Activated naive CD4-positive, alpha-beta T cell treated with anti-CD3 and anti-CD28 coated beads for 36 hours (primary cell): ENCODE measurements around the gene C2orf49. TPM values are rescaled to one million over a fixed set of nuclear protein-coding genes. Genes with fewer than 3 reads are reported as not detected.

ENCODE experiments used
- CTCF ChIA-PET: fragments of 350-600 bp; sonication (Branson Sonifier 250); formaldehyde crosslinking; loops from one replicate; lab custom pipeline; 2021; ENCODE audit warnings: antibody characterized with exemption; lab: Charles Lee
- DNase-seq: peaks from one replicate; pipeline ENCODE4 v3.0.0-alpha.2; 2020
- H3K27ac Mint-ChIP-seq: one replicate; pipeline ENCODE4 v1.8.0; 2021; ENCODE audit warnings: mild to moderate bottlenecking, mixed read lengths
- H3K27me3 Mint-ChIP-seq: one replicate; pipeline ENCODE4 v1.8.0; 2021; ENCODE audit warnings: low read depth, mixed read lengths
- H3K36me3 Mint-ChIP-seq: one replicate; pipeline ENCODE4 v1.8.0; 2021; ENCODE audit warnings: low read depth, mixed read lengths
- H3K4me1 Mint-ChIP-seq: one replicate; pipeline ENCODE4 v1.8.0; 2021; ENCODE audit warnings: low read depth, mixed read lengths
- H3K4me3 Mint-ChIP-seq: one replicate; pipeline ENCODE4 v1.8.0; 2021; ENCODE audit warnings: mild to moderate bottlenecking, moderate library complexity, mixed read lengths
- H3K9me3 Mint-ChIP-seq: one replicate; pipeline ENCODE4 v1.8.0; 2021; ENCODE audit warnings: mixed read lengths
- intact Hi-C: fragments of 100-400 bp; cut with micrococcal nuclease; formaldehyde crosslinking; loops from one replicate; pipeline ENCODE4 v1.15.1; 2023
- total RNA-seq, 2 experiments: library from RNA; stranded (reverse); gene quantifications; one replicate each; pipeline ENCODE4 v1.2.3, GENCODE V29; 2021

Gene C2orf49
- total RNA-seq, 2 experiments from 2014 or later: 15.6 to 16.4 TPM

DNA sequence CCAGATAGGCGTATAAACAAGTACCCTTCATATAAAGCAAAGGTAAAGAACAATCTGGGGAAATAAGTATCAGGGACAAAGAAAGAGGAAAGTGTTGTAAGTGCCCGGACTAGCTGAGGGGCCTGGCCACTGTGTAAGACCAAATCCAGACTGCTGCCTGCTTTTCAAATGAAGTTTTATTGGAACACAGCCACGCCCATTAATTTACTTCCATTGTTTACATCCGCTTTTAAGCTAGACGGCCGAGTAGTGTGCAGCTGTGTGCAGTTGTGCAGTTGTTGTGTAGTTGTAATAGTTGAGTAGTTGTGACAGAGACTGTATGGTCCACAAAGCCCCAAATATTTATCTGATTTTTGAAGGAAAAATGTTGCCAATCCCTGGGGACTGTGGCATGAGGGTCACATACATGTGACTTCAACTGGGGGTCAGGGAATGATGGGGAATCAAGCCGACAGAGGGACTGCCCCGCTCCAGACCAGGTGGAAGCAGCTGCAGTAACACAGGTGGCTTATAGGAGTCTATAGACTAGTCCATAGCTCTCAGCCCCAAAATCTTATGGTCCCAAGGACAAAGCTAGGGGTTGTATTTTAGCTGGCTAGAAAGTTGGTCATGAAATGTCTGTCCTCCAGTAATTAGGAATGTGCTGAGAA is 31.5 kb downstream of the C2orf49 start:
- H3K9me3 Mint-ChIP-seq: no peaks in the 10 kb centered on the region
- CTCF ChIA-PET: interaction anchor here (0.6 to 3.7 kb wide), 13 partner anchors 9 to 177 kb away, joined by 3 to 46 read pairs (median 4); no protein-coding TSS in a partner anchor
- H3K27me3 Mint-ChIP-seq: peaks cover 2% of the 10 kb centered on the region
- no peak overlapping the region for H3K27ac Mint-ChIP-seq
- H3K4me3 Mint-ChIP-seq: no peak overlapping the region
- DNase-seq: no peak
- H3K36me3 Mint-ChIP-seq: no peaks in the 10 kb centered on the region
- intact Hi-C loops: loop anchor here (1.0 kb wide), 1 partner anchor 152 kb away; no protein-coding TSS in a partner anchor
- H3K4me1 Mint-ChIP-seq: peaks cover 7% of the 10 kb centered on the region

DNA sequence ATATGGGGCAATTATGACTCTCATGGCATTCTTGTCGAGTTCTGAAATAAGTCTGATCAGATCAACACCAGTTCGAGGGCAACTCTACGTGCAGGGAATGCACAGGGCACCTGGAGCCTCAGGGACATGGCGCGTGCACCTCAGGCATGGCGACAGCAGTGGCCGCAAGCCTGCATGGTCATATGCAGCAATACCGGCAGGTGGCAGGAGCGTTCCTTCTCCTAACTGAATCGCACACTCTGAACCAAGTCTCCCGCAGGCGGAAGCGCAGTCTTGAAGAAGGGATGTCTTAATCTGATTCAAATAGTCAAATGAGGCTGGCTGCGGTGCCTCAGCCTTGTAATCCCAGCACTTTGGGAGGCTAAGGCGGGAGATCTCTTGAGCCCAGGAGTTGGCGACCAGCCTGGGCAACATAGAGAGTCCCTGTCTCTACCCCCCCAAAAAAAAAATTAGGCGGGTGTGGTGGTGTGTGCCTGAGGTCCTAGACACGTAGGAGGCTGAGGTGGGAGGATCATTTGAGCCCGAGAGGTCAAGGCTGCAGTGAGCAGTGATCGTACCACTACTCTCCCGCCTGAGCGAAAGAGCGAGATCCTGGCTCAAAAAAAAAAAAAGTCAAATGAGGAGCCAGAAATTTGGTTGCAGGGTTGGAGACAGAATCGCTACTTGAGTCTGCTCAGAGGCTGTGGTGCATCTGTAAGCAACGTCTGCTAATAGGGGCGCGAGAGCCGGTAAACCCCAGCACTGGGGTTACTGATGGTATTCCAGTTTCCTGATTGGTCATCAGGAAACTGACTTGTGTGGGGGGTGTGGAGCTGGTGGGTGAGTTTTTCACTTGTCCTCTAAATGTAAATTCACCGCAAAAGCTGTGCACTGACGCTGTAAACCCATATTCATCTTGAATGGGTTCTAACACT is 32.7 kb downstream of the C2orf49 start:
- H3K4me3 Mint-ChIP-seq: peak overlapping the region; percentile 10

DNA sequence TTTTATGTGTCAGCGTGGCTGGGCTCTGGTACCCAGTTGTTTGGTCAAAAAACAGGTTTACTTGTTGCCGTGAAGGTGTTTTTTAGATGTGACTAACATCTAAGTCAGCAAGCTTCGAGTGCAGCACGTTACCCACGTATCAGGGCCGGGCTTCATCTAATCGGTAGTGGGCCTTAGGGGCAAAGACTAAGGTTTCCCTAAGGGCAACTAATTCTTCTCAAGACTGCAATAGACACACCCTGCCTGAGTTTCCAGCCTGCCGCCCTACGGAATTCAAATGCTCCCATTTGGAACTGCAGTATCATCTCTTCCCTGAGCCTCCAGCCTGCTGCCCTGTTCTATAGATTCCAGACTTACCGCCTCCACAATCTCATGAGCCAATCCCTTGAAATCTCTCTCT is 33.8 kb downstream of the C2orf49 start:
- no peak overlapping the region for H3K4me3 Mint-ChIP-seq

More for the DNA sequence above, 32.7 kb downstream of the C2orf49 start:
- Mint-ChIP-seq H3K27me3 (peaks cover 2% of the 10 kb centered on the region), H3K4me1 (peaks cover 10% of the 10 kb centered on the region), H3K9me3 (no peaks in the 10 kb centered on the region), H3K36me3 (no peaks in the 10 kb centered on the region), H3K27ac (no peak overlapping the region)
- DNase-seq: peak; percentile 96
- intact Hi-C loops: loop anchor here (1.0 to 5.0 kb wide), 5 partner anchors 29 to 727 kb away; partner anchors contain the start of gene FHL2
- CTCF ChIA-PET: interaction anchor here (0.6 to 3.7 kb wide), 16 partner anchors 10 to 373 kb away, joined by 3 to 46 read pairs (median 4); no protein-coding TSS in a partner anchor

DNA sequence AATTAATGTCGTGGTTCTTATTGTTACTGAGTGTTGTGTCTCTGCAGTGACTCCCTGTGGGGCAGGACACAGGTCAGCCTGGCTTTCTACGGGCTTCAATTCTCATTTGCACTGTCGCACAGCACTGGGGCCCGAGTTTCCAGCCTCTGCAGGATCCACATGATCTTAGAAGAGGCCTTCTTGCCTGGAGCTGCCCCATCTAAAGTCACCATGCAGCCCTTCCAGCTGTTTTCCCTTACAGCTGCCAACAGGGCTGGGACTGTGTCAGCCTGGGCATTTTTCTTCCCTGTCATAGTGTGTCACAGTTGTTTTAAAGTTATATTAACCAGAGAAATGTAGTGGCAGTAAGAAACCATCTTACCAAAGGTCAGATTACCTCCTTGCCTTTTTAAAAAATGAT is 34.5 kb downstream of the C2orf49 start:
- Mint-ChIP-seq H3K9me3 (no peaks in the 10 kb centered on the region), H3K4me3 (no peak overlapping the region), H3K36me3 (no peaks in the 10 kb centered on the region), H3K4me1 (peaks cover 10% of the 10 kb centered on the region), H3K27ac (no peak overlapping the region), H3K27me3 (peaks cover 2% of the 10 kb centered on the region)
- CTCF ChIA-PET: interaction anchor here (1.3 to 1.8 kb wide), 2 partner anchors 147 to 150 kb away, joined by 4 to 5 read pairs; no protein-coding TSS in a partner anchor
- intact Hi-C loops: loop anchor here (5.0 kb wide), 1 partner anchor 725 kb away; no protein-coding TSS in a partner anchor
- no peak for DNase-seq

More for the DNA sequence above, 33.8 kb downstream of the C2orf49 start:
- CTCF ChIA-PET: interaction anchor here (0.7 to 1.8 kb wide), 6 partner anchors 148 to 232 kb away, joined by 3 to 6 read pairs (median 4); no protein-coding TSS in a partner anchor
- H3K36me3 Mint-ChIP-seq: no peaks in the 10 kb centered on the region
- H3K4me1 Mint-ChIP-seq: peaks cover 10% of the 10 kb centered on the region
- intact Hi-C loops: loop anchor here (5.0 kb wide), 1 partner anchor 726 kb away; no protein-coding TSS in a partner anchor
- DNase-seq: no peak
- H3K9me3 Mint-ChIP-seq: no peaks in the 10 kb centered on the region
- H3K27me3 Mint-ChIP-seq: peaks cover 2% of the 10 kb centered on the region
- no peak overlapping the region for H3K27ac Mint-ChIP-seq

DNA sequence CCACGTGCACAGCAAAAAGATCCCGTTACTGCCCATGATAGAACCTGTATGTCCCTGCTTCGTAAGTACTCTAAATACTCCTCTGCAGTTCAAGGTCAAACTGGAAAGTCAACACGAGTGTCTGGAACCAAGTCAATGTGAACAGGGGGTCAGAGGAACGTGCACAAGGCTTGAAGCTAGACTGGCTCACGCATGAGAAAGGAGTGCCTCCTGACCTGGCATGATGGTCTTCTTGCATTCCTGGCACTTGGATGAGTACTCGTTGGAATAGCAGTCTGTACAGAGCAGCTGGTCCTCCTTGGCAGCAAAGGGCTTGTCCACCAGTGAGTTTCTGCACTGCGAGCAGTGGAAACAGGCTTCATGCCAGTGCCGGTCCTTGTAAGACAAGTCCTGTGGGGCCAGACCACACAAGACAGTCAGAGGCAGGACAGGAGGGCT is 36.0 kb downstream of the C2orf49 start:
- intact Hi-C loops: loop anchor here (5.0 kb wide), 1 partner anchor 724 kb away; no protein-coding TSS in a partner anchor
- H3K9me3 Mint-ChIP-seq: no peaks in the 10 kb centered on the region
- no peak overlapping the region for H3K4me3 Mint-ChIP-seq
- H3K4me1 Mint-ChIP-seq: peaks cover 10% of the 10 kb centered on the region
- no peak overlapping the region for H3K27ac Mint-ChIP-seq
- no peaks in the 10 kb centered on the region for H3K36me3 Mint-ChIP-seq
- no peak for DNase-seq
- CTCF ChIA-PET: no interaction called here
- peaks cover 2% of the 10 kb centered on the region for H3K27me3 Mint-ChIP-seq

DNA sequence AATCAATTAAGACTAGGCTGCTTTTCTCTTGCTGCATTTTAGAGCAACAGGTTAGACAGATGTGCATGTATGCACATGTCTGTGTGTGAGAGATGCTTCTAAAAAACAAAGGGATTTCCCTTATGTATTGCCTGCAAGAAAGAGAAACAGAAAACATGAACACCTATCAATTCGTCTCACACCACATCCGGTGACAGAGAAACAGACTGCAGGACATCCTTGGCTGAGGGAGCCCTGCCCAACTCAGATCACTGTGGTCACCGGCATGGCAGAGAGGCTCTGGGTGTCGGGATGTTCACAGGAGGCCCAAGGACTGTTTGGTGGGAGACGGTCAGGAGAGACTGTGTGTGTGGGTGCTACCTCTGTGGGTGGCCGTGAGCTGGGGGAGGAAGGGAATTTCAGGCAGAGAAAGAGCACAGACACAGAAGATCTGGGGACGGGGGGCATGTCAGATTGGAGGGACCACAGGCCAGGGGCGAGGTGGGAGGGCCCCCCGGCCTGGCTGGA is 36.6 kb downstream of the C2orf49 start:
- Mint-ChIP-seq H3K36me3 (no peaks in the 10 kb centered on the region), H3K9me3 (no peaks in the 10 kb centered on the region), H3K4me3 (peak overlapping the region; percentile 20), H3K27ac (peak overlapping the region; percentile 62), H3K4me1 (peaks cover 10% of the 10 kb centered on the region), H3K27me3 (peaks cover 2% of the 10 kb centered on the region)
- DNase-seq: peak; percentile 10
- CTCF ChIA-PET: no interaction called here
- intact Hi-C loops: loop anchor here (5.0 kb wide), 1 partner anchor 723 kb away; no protein-coding TSS in a partner anchor

DNA sequence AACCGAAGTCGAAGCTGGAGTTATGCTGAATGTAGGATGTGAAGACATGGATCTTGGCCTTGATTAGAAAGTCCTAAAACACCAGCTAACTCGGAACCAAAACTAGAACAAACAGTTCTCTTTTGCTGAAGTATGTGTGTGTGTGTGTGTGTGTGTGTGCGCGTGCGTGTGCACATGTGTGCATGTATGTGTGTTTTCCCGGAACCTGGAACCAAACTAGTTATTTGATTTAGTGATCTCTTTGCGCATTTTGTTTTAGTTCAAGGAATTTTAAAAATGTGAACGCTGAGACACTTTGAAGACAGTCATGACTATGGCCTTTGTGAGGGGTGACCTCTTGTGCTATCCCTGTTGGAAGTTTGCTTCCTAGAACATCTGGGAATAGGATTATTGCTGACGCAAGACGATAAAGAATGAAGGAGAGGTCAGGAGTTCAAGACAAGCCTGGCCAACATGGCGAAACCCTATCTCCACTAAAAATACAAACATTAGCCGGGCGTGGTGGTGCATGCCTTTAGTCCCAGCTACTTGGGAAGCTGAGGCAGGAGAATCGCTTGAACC is 37.7 kb downstream of the C2orf49 start:
- H3K9me3 Mint-ChIP-seq: no peaks in the 10 kb centered on the region
- H3K27ac Mint-ChIP-seq: no peak overlapping the region
- no peak for DNase-seq
- peaks cover 4% of the 10 kb centered on the region for H3K4me1 Mint-ChIP-seq
- H3K4me3 Mint-ChIP-seq: no peak overlapping the region
- no peaks in the 10 kb centered on the region for H3K27me3 Mint-ChIP-seq
- intact Hi-C loops: no loop called here
- CTCF ChIA-PET: interaction anchor here (1.2 kb wide), 1 partner anchor 146 kb away, joined by 3 read pairs; no protein-coding TSS in a partner anchor
- no peaks in the 10 kb centered on the region for H3K36me3 Mint-ChIP-seq

DNA sequence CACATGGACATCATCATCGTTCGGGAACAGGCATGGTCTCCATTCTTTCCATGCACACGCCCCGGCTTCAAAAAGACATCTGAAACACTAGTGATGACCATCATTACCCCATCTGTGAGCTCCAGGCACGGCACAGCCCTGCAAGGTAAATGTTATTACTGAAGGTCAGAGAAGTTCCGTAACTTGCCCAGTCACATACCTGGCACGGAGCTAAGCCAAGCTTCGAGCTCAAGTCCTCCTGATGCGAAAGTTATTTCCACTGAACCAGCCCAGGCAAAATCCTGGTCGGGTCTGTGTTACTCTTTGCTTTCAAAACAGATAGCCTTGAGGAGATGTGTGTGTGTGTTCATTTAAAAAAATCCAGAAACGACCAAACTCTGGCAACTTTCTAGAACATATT is 38.7 kb downstream of the C2orf49 start:
- Mint-ChIP-seq H3K4me1 (peaks cover 3% of the 10 kb centered on the region), H3K9me3 (no peaks in the 10 kb centered on the region), H3K27ac (no peak overlapping the region), H3K27me3 (no peaks in the 10 kb centered on the region), H3K36me3 (no peaks in the 10 kb centered on the region), H3K4me3 (no peak overlapping the region)
- intact Hi-C loops: no loop called here
- no peak for DNase-seq
- CTCF ChIA-PET: interaction anchor here (1.2 kb wide), 1 partner anchor 145 kb away, joined by 3 read pairs; no protein-coding TSS in a partner anchor

DNA sequence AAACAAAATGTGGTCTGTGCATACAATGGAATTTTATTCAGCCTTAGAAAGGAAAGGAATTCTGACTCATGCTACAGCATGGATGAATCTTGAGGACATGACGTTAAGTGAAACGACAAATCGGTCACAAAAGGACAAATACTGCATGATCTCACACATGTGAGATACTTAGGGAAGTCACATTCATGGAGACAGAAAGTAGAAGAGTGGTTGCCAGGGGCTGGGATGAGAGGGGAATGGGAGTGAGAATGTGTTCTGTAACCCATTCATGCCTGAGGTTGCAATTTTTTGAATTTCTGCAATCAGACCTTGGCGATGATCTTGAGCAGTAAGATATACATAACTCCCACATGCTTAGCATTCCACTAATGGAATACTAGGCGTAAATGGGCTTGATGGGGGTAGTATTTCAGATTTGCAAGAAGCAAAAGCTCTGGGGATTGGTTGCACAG is 39.5 kb downstream of the C2orf49 start:
- no peaks in the 10 kb centered on the region for H3K36me3 Mint-ChIP-seq
- no peak for DNase-seq
- H3K4me1 Mint-ChIP-seq: peaks cover 3% of the 10 kb centered on the region
- H3K27ac Mint-ChIP-seq: no peak overlapping the region
- intact Hi-C loops: no loop called here
- H3K4me3 Mint-ChIP-seq: no peak overlapping the region
- H3K27me3 Mint-ChIP-seq: no peaks in the 10 kb centered on the region
- CTCF ChIA-PET: no interaction called here
- no peaks in the 10 kb centered on the region for H3K9me3 Mint-ChIP-seq

DNA sequence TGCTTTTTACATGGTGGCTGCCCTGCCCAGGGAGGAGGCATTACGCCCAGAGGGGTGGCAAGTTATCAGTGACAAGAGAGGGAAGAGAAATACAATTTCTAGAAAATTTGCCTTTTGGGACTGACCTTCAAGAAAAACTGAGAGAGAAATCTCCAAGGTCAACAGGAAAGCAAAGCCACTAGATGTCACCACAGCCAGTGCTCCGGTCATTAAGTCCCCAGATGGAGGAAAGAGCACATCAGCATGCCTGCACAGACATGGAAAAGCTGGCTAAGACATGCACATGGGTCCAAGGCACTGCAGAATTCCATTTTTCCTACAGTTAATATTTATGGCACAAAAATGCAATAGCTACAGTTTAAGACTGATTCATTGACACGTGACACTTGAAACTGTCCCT is 40.5 kb downstream of the C2orf49 start:
- CTCF ChIA-PET: no interaction called here
- peaks cover 3% of the 10 kb centered on the region for H3K4me1 Mint-ChIP-seq
- no peaks in the 10 kb centered on the region for H3K27me3 Mint-ChIP-seq
- H3K36me3 Mint-ChIP-seq: no peaks in the 10 kb centered on the region
- intact Hi-C loops: no loop called here
- DNase-seq: no peak
- no peak overlapping the region for H3K27ac Mint-ChIP-seq
- no peaks in the 10 kb centered on the region for H3K9me3 Mint-ChIP-seq
- no peak overlapping the region for H3K4me3 Mint-ChIP-seq

DNA sequence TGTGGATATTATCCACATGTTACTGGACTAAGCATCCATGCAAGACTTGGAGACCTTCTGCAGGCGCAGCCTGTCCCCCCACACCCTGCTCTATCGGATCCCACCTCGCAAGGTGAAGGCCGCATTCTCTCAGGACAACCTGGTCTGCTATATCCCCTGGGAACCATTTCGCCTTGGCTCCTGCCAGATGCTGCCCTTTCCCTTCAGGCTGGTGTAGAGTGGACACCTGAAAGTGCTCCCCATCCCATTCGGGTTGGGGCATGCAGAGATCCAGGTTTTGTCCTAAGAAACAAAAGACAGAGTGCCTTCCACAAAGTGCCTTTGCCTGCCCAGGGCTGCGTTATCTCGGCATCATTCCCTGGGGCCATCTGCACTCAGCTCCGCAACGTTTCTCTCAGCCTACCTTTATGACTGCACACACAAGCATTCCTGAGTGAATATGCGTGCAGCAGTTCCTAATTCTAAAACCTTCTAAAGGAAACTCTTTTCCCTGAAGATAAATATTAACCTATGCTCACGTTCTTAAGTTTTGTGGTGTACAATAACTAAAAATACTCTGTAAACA is 41.0 kb downstream of the C2orf49 start:
- CTCF ChIA-PET: no interaction called here

More for the DNA sequence above, 41.0 kb downstream of the C2orf49 start:
- DNase-seq: no peak
- Mint-ChIP-seq H3K4me1 (peaks cover 3% of the 10 kb centered on the region), H3K9me3 (no peaks in the 10 kb centered on the region), H3K27ac (no peak overlapping the region), H3K27me3 (no peaks in the 10 kb centered on the region), H3K4me3 (no peak overlapping the region), H3K36me3 (no peaks in the 10 kb centered on the region)
- intact Hi-C loops: no loop called here
